ENCODE results near the gene KRTAP29-1.

The KRTAP29-1 gene

GRCh38 chr17:41325126-41325525 is 22.5 kb upstream of the KRTAP29-1 start:
- peaks cover 1% of the 10 kb centered on the region for H3K9me3 Mint-ChIP-seq
- no peak for TF ChIP-seq CTCF (IDR thresholded peaks at IDR 0.05; ENCODE audit: unreplicated experiment in 3 of 3)
- H3K36me3 Mint-ChIP-seq (ENCODE audit: low read depth), result no peaks in the 10 kb centered on the region
- no peak overlapping the region for H3K4me3 Mint-ChIP-seq
- H3K4me1 Mint-ChIP-seq, result peaks cover 5% of the 10 kb centered on the region
- peaks cover 4% of the 10 kb centered on the region for H3K27me3 Mint-ChIP-seq (ENCODE audit: low read depth)
- no peak overlapping the region for H3K27ac Mint-ChIP-seq

GRCh38 chr17:41324180-41325075 is 21.8 kb upstream of the KRTAP29-1 start:
- TF ChIP-seq CTCF (IDR thresholded peaks at IDR 0.05; ENCODE audit: unreplicated experiment in 3 of 3), result peak in 1 of 3 experiments; percentile 27
- H3K27ac Mint-ChIP-seq, result no peak overlapping the region
- H3K9me3 Mint-ChIP-seq, result peaks cover 8% of the 10 kb centered on the region
- peaks cover 1% of the 10 kb centered on the region for H3K4me1 Mint-ChIP-seq
- peaks cover 4% of the 10 kb centered on the region for H3K27me3 Mint-ChIP-seq (ENCODE audit: low read depth)
- no peak overlapping the region for H3K4me3 Mint-ChIP-seq
- H3K36me3 Mint-ChIP-seq (ENCODE audit: low read depth), result no peaks in the 10 kb centered on the region

GRCh38 chr17:41322903-41323895 is 20.5 kb upstream of the KRTAP29-1 start:
- Mint-ChIP-seq H3K27me3 (ENCODE audit: low read depth) (peaks cover 4% of the 10 kb centered on the region), H3K27ac (peak overlapping the region in 1 of 3 experiments; percentile 22), H3K4me1 (no peaks in the 10 kb centered on the region), H3K9me3 (peaks cover 14% of the 10 kb centered on the region), H3K36me3 (ENCODE audit: low read depth) (no peaks in the 10 kb centered on the region), H3K4me3 (no peak overlapping the region)
- TF ChIP-seq CTCF (IDR thresholded peaks at IDR 0.05; ENCODE audit: unreplicated experiment in 3 of 3), result no peak

- H3K27ac Mint-ChIP-seq, result peak overlapping the region in 2 of 3 experiments; percentile 22 to 43
- peak; percentile 81 to 89 (median 82) for TF ChIP-seq CTCF (IDR thresholded peaks at IDR 0.05; ENCODE audit: unreplicated experiment in 3 of 3)
- peaks cover 14% of the 10 kb centered on the region for H3K9me3 Mint-ChIP-seq
- H3K4me3 Mint-ChIP-seq, result no peak overlapping the region
- no peaks in the 10 kb centered on the region for H3K36me3 Mint-ChIP-seq (ENCODE audit: low read depth)
- peaks cover 4% of the 10 kb centered on the region for H3K27me3 Mint-ChIP-seq (ENCODE audit: low read depth)
- H3K4me1 Mint-ChIP-seq, result no peaks in the 10 kb centered on the region
Measured at GRCh38 chr17:41322094-41322902, 19.6 kb upstream of the KRTAP29-1 start.

- no peak for TF ChIP-seq CTCF (IDR thresholded peaks at IDR 0.05; ENCODE audit: unreplicated experiment in 3 of 3)
- Mint-ChIP-seq H3K9me3 (peaks cover 14% of the 10 kb centered on the region), H3K36me3 (ENCODE audit: low read depth) (no peaks in the 10 kb centered on the region), H3K27ac (no peak overlapping the region), H3K4me1 (no peaks in the 10 kb centered on the region), H3K27me3 (ENCODE audit: low read depth) (peaks cover 5% of the 10 kb centered on the region), H3K4me3 (no peak overlapping the region)
Measured at GRCh38 chr17:41318231-41318630, 15.6 kb upstream of the KRTAP29-1 start.
